ENCODE measurements around the gene MYO3B.

MYO3B gene

DNA sequence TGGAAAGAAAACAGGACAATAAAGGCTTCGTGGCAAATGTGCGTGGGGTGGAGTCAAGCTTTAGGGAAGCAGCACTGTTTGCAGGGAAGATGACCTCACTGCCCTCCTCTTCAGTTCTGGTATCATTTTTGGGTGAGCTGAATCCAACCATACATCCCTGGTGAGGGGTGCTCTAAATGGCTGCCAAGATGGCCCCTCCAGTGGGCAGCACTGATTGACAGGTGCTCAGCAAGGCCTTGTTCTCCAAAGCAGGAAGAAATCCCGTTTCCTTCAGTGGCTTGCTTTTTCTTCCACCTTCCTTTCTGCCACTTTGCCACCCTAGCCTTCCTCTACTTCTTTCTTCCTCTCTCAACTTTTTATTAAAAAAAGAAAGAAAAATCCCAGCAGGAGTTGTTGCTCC, 404.4 kb downstream of the MYO3B start:
- H4K20me1 ChIP-seq (ENCODE audit: insufficient read depth, low read length) = no peaks in the 10 kb centered on the region
- H3K4me1 ChIP-seq (ENCODE audit: low read length) = no peaks in the 10 kb centered on the region
- no peak overlapping the region for H3K9ac ChIP-seq (ENCODE audit: low read length)
- H3K9me3 ChIP-seq (ENCODE audit: insufficient read depth, low read length) = no peaks in the 10 kb centered on the region
- H2AFZ ChIP-seq (ENCODE audit: low read depth, low read length) = no peak overlapping the region
- H3K36me3 ChIP-seq (replicated peaks; ENCODE audit: low read depth, low read length) = no peaks in the 10 kb centered on the region
- no peaks in the 10 kb centered on the region for H3K79me2 ChIP-seq (ENCODE audit: low read length)
- no peak overlapping the region for H3K27ac ChIP-seq (ENCODE audit: low read length)
- TF ChIP-seq CTCF (IDR thresholded peaks at IDR 0.05; ENCODE audit: low read depth, low read length) (no peak), EZH2phosphoT487 (IDR thresholded peaks at IDR 0.05; ENCODE audit: low read depth) (no peak)
- H3K27me3 ChIP-seq (ENCODE audit: low read depth, low read length) = no peaks in the 10 kb centered on the region
- H3K4me3 ChIP-seq (ENCODE audit: low read length) = no peak overlapping the region
- H3K4me2 ChIP-seq (ENCODE audit: low read length) = no peak overlapping the region

DNA sequence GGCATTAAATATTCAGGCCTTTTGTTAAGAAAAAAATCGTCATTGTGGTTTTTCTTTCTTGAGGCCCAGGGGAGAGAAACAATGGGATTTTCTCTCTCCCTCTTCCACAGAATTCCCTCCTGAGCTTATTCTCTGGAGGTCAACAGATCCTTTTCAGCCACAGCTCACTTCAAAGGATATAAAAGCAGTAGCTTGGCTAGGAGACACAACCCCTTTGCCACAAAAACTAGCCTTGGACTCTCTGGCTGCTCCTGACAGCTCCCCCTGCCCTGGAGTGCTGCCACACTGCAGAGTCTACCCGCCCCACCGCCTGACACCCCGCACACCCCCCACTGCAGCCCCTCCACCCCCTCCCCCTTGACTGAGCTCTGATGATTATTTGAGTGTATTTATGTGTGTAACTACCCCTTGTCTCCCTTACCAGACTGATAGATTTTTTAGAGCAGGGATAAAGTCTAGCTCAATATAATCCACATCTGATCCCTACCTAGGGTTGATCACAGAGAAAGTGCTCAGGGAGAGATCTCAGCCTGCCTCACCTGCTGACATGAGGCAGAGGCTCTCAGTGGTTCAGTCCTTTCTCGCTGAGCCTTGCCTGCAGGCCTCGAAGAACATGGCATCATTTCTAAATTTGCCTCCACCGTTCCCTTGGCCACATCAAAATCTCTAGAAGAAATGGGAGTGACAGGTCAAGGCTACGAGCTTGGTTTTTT, 405.0 kb downstream of the MYO3B start:
- Histone ChIP-seq H3K79me2 (ENCODE audit: low read length) (no peaks in the 10 kb centered on the region), H2AFZ (ENCODE audit: low read depth, low read length) (no peak overlapping the region), H3K4me2 (ENCODE audit: low read length) (no peak overlapping the region), H3K27me3 (ENCODE audit: low read depth, low read length) (no peaks in the 10 kb centered on the region), H3K9ac (ENCODE audit: low read length) (no peak overlapping the region), H3K4me3 (ENCODE audit: low read length) (no peak overlapping the region), H3K4me1 (ENCODE audit: low read length) (no peaks in the 10 kb centered on the region), H3K36me3 (replicated peaks; ENCODE audit: low read depth, low read length) (no peaks in the 10 kb centered on the region), H4K20me1 (ENCODE audit: insufficient read depth, low read length) (no peaks in the 10 kb centered on the region), H3K27ac (ENCODE audit: low read length) (no peak overlapping the region), H3K9me3 (ENCODE audit: insufficient read depth, low read length) (no peaks in the 10 kb centered on the region)
- TF ChIP-seq EZH2phosphoT487 (IDR thresholded peaks at IDR 0.05; ENCODE audit: low read depth) (no peak), CTCF (IDR thresholded peaks at IDR 0.05; ENCODE audit: low read depth, low read length) (no peak)

- Histone ChIP-seq H3K4me2 (ENCODE audit: low read length) (no peak overlapping the region), H2AFZ (ENCODE audit: low read depth, low read length) (no peak overlapping the region), H3K27ac (ENCODE audit: low read length) (no peak overlapping the region)
Measured at GRCh38 chr2:170585067-170585466, 407.1 kb downstream of the MYO3B start.

More at GRCh38 chr2:170585067-170585466, 407.1 kb downstream of the MYO3B start:
- Histone ChIP-seq H3K36me3 (replicated peaks; ENCODE audit: low read depth, low read length) (no peaks in the 10 kb centered on the region), H3K27me3 (ENCODE audit: low read depth, low read length) (no peaks in the 10 kb centered on the region), H3K4me3 (ENCODE audit: low read length) (no peak overlapping the region), H3K79me2 (ENCODE audit: low read length) (no peaks in the 10 kb centered on the region), H3K9ac (ENCODE audit: low read length) (no peak overlapping the region), H3K9me3 (ENCODE audit: insufficient read depth, low read length) (no peaks in the 10 kb centered on the region), H4K20me1 (ENCODE audit: insufficient read depth, low read length) (no peaks in the 10 kb centered on the region), H3K4me1 (ENCODE audit: low read length) (no peaks in the 10 kb centered on the region)
- no peak for TF ChIP-seq CTCF (IDR thresholded peaks at IDR 0.05; ENCODE audit: low read depth, low read length)
- no peak for TF ChIP-seq EZH2phosphoT487 (IDR thresholded peaks at IDR 0.05; ENCODE audit: low read depth)
